NCI-H1048 (cell line): Measurements from ENCODE around the gene LPP.

Experiments used
- DNase-seq: peaks from one replicate; lab custom pipeline; 2025; lab: John Stamatoyannopoulos, UW

The LPP gene

DNA sequence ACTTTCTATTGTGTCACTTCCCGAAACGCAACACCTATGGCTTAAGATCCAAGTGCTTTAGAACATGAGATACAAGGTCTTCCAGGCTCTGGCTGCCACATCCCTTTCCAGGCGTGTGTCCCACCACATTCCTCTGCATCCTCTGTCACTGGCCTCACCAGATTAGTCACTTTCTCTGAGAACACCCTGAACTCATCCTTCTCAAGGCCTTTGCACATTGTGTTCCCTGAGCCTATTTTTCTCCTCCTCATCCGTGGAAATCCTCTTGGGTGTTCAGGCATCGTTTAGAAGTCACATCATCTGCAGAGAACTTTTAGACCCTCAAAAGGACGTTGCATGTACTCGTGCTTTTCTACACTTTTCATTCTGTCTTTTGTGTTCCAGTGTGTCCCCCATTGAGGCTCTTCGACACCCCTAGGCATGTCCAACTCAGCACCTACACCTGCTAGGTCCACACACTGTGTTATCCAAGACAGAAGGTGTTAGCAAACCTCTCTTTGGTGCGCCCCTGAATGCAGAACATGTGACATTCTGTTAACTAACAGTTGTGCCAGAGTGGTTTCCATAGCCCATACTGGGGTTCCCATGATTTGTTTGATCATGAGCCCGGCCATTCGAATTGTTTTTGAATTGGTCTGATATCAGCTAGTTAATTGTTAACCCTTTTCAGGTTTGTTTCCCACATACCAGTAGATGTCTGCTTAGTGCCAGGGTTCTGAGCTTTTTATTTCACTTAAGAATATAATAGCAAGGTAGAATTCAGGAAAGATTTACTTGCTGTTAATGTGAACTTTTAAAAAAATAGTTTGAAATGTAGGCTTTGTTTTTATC lies 67.2 kb downstream of the LPP start:
- DNase-seq, result no peak

DNA sequence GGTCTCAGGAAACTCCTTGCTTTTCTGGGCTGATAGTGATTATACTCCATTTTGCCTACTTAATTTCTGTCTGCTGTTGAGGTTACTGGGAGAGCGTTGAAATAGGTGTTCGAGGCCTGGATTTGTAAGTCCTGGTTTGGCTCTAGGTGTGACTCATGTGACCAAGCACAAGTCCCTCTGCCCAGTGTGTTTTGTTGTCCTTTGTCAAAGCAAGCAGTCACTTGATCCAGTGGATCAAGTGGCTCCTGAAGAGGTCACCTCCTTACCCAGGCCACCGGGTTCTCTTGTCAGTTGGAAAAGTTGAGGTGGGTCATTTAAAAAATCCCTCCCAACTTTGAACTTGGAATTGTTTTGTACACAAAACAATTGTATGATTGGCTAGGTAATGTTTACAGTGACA lies 70.0 kb downstream of the LPP start:
- no peak for DNase-seq

DNA sequence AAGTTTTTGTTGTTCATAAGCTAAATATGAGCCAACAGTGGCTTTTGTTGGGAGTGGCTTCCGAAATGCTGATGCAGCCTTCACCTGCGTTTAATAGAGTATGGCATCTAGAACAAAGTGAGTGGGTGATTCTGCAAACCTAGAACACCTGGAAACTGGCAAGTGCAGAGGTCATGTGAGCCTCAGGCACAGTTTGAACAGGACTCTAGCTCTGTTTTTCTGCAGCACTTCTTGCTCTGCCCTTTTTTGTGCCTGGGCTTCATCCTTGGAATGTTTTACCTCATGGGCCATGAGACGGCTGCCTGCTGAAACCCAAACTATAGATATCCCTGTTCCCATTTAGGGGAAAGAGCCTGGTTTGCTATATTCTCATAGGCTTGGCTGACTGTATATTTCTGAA lies 73.5 kb downstream of the LPP start:
- no peak for DNase-seq

DNA sequence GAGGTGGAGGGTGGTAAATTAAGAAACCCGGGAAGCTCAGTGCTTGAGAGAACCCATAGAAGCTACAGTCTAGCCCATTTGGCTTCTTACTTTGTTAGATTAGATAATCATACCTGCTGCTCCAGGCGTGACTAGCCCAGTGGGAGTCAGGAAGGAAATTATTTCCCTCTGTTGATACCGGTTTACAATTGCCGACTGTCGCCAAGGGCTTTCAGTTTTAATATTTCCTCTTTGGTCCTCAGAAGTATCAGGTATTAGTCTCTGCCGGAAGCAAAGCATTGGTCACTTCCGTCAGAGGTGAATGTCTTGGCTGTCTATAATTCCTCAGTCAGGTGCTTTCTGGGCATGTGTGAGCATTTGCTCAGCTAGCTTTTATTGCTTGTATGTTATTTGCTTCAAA lies 75.2 kb downstream of the LPP start:
- no peak for DNase-seq

DNA sequence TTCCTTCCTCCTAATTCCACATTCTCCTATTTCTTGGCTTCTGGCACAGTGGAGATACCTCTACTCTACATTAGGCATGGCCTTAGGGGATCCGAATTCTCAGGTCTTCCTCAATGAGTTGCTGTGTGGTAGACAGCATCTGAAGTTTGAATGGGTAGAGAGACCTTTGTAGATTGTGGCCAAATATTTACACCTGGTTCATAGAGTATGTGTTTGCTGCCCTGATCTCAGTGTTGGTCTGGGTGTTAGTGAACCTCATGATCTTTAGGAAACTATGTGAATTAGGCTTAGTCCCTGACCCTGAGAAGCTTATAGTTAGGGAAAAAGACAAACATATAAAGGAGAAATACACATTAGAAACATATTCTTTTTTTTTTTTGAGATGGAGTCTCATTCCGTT lies 75.8 kb downstream of the LPP start:
- DNase-seq, result no peak

DNA sequence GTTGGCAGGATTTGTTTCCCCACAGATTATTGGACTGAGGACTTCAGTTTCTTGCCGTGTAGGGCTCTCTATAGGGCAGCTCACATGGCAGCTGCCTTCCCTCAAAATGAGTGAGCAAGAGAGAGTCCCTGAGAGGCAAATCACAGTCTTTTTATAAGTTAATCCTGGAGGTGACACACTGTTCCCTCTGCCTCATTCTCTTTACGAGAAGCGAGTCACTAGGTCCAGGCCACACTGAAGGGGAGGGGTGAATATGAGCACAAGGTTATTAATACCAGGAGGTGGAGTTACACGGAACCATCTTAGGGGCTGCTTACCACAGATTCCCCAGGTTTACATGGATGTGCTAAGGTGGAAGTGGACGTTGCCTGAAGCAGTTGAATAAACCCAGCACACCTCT lies 77.0 kb downstream of the LPP start:
- DNase-seq, result no peak

DNA sequence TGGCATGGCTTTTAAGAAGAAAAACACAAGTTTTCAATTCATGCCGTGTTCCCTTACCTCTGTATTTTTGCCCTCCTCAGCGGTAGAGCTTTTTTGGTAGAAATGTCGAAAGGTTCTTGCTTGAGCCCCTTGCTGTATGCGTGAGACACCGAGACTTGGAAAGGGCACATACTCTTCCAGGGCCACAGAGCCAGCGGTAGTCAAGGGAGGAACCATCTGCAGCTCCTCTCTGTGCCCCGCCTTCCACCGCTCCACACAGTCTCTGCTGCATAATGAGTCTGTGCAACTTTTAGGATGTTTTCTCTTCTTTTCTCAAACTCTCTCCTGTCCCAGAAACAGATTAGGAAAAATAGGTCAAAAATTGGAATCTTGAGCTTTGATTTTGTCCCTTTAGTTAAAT lies 77.5 kb downstream of the LPP start:
- DNase-seq, result no peak

DNA sequence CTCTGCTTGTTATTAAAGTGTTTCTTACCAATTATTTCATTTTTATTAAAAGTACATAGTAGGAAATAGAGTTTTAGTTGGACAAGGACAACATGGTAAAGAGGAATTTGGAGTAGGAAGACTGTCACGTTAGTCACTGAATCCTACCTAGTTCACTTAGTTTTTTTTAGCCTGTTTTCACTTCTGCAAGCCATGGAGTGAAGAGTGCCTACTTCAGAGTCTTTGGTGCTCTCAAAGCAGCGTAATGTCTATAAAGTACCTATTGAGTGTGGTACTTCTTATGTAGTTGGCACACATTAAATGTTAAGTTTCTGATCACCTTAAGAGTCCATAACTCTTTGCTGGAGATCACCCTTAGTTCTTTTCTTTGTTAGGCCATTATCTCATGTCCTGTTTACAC lies 78.7 kb downstream of the LPP start:
- no peak for DNase-seq

DNA sequence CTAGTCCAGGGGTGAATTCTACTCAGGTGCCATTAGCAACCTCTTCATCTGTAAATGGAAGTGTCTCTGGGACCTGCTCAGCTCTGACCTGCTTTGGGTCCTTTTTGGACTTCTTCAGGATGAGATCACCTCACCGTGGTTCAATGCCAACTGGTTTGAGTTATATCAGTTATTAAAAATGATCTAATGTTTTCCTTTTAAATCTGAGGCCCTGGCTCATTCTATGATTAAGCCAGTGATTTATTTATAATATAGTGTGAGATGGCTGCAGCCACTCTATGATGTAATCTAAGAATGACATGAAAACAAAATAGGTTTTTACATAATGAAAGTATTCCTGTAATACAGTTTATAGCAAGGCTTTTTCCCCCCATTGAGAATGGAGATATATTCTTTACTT lies 79.4 kb downstream of the LPP start:
- DNase-seq, result no peak

DNA sequence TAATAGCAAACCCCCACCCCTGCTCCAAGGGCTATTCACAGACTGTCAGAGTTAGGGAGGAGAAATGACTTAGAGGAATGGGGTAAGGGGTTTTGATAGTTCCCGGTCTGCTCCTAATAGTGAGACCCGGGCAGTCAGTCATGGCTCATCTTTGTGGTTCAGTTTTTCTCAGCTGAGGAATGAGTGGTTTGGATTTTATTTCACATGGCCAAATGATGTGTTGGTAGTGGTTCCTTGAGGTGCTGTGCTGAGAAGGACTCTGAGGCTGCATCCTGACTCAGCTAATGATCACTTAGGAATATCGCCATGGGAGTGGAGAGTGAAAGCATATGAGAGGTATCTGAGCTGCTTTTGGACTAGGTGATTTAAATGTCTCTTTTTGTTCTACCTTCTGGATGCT lies 80.2 kb downstream of the LPP start:
- no peak for DNase-seq

DNA sequence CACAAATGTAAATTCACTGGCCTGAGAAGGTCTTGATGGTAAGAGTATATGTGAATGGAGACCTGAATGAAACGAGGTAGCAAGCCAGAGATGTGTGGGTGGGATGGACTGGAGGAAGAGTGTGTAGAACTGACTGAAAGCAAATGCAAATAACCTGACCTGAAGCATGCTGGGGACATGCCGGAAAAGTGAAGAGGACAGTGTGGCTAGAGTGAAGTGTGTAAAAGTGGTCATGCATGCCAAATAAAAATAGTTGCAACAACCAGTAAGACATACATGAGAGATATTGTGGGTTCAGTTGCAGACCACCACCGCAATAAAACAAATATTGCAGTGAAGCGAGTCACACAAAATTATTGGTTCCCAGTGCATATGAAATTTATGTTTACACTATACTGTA lies 82.3 kb downstream of the LPP start:
- DNase-seq, result no peak

DNA sequence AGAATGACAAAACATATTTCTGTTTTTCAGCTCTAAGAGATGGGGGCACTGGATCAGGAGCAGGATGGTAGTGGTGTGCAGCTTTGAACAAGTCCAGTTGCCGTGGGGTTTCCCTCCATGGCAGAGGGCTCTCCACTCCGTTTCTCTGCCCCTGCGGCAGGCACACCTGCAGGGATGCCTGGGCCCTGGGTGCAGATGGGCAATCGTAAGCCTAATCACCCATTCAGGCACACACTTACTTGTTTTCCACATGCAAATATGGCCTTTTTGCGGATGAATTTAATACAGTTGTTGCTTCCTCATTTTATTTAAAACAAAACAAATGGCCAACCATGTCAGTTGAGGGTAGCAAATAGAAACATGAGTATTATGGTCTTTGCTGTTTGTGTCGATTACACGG lies 85.1 kb downstream of the LPP start:
- peak; percentile 71 for DNase-seq

DNA sequence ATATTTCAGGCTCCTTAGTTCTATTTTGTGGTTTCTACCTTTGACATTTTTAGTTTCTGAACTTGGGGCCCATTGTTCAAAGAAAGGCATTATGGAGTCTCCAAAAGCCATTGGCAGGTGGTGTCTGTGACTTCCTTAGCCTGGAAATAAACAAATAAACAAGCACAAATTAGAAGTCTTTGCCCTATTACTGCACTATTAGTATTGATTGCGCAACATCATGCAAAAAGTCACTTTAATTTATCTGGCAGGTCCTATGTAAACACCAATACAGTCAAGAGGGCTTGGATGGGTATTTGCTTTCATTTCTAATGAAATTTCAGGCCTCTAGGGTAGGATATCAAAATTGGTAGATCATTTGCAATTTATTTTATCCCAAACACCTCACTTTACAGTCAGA lies 85.6 kb downstream of the LPP start:
- no peak for DNase-seq

DNA sequence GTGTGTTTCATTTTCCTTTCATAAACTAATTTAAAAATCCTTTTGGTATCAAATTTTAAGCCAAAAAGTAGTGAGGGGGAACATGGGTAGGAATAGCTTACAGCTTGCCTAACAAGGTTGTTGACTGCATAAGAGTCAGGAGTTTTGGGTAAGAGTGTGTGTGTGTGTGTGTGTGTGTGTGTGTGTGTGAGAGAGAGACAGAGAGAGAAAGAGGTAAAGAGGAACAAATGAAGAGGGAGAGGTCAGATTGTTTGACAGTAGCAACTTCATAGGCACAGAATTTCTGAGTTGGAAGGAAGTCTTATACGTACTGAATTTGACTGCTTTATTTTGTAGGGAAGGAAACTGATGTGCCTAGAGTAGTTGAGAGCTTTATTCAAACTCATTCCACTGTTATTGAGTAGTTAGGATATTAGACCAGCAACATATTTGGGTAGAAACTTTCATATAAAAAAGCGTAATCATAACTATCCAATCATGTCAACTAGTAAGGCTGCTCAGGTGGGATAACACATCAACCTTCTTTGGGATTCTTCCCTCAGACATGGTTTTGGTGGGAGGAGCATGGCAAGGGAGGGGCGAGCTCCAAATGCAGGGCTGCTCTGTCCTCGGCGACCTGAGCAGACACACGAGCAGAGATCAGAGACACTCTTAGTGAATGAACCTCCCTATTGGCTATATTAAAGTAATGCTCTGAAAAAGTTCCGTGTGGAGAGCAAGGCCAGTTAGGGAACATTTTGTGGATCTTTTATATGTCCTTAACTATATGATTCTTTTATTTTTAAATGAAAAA lies 86.4 kb downstream of the LPP start:
- no peak for DNase-seq

DNA sequence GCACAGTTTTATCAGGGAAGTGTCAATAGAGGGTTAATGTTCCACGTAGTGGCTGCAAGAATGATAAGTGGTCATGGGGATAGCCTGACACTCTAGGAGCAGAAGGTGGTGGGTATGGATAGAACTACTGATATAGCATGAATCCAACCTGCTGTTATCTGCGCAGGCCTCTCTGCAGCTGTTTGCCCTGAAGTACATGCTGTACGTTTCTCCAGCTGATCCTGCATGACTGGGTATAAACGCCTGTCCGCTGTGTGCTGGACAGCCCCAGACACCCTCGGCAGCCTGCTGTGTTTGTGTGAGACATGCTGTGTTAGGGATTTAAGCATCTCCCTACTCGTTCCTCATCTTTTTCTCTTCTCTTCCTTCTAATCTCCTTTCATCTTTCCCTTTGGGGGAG lies 87.1 kb downstream of the LPP start:
- DNase-seq, result no peak

DNA sequence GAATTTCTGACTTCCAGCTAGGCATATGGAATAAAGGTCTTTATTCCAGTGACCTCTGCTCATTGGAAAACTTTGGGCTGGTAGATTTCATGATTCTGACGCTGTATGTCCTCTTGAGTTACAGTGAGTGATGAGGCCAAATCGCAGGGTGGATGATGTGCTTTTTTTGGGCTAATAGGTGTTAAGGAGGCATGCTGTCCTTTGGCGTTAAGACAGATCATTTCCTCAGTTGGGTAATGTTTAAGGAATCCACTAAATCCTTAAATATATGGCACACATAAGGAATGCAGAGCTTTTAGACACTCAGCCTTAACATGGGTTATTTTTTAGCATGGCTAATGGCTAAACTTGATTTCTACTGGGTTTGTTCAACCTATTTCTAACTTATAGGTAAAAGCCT lies 87.9 kb downstream of the LPP start:
- no peak for DNase-seq

DNA sequence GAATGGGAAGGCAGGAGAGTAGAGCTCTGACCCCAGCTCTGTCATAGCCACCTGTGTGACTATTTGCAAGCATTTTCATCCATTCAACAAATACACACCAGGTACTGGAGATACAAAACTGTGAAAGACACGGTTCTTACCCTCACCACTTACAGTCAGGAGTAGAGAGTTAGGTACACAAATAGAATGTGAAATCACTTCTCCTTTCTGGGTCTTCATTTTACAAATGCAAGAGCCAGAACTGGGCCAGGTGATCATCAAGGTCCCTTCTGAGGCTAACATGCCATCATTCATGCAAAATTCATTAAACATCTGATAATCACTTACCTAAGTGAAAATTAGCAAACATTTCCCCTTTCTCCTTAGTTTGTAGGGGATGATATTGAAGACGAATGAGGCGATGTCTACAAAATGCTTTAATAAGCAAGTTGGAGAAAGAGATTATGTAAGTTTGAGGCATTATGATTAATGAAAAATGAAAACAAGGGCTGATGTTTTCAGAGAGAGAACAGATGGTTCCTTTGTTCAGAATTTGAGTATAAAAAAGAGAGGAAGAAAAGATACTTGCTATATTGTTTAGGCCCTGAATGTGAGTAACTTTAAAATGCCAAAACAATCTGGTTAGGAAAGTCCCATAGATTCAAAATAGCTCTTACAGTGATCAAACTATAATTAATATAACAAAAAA lies 88.6 kb downstream of the LPP start:
- no peak for DNase-seq

DNA sequence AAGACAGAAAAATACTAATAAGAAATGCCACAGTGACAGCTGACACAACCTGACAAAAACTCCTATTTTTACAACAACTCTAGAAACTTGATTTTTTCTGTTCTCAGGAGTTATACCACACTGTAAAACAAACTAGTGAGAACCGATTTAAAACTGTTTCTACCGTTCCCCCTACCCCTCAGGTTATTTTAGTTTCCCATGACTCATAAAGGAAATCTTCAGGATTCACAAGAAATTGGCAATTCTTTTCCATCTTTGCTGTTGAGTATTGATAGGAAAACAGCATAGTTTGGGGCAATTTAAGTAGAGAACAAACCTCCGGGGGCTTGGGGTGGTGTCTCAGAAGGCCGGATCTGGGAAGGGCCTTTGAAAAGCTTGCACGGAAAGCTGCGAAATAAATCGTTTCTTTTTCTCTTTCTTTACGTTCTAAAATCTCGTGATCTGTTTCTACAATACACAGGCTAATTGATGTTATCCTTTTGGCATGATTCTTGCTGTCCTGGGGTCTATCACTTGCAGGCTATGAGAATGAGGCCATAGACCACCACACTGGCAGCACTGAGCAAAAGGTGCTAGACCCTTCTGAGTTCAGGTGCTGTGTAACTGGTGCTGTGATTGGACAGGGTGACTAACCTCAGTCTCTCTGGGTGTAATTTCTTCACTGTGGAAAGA lies 89.3 kb downstream of the LPP start:
- no peak for DNase-seq

DNA sequence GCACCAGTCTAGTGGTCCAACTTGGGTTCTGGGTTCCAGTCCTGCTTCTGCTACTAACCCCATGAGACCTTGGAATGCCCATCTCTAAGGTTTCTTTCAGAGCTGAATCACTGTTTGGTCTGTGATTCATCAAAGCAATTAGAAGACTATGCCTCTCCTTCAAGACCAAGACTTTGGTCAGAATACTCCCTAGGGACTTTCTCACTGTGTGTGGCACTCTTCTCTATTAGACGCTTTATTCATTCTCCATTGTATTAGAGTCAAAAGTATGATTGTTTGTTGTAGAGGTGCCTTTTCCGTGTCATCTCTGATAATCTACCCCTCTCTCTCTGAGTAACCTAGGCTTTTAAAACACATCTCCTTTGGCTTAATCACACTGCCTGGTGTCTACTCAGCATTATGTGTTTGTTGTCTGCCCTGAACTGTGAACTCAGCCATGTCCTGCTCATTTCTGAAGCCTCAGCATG lies 90.5 kb downstream of the LPP start:
- no peak for DNase-seq

DNA sequence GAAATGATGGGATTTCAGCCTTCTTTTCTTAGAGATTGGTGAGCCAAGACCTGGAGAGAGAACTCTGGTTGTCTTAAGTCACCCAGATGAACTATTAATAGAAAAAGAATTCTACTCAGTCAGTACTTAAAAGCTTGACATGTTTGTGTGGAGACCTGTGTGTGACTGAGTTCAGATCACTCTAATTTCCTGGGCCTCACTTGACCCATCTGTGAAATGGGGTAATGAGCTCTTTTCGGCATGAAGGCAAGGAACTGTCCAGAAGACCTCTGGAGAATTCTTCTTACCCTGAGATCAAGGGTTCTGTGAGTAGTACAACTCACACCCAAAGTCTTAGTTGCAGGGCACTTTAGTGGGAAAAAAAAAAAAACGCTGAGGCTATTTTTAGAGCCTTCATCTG lies 92.9 kb downstream of the LPP start:
- no peak for DNase-seq

DNA sequence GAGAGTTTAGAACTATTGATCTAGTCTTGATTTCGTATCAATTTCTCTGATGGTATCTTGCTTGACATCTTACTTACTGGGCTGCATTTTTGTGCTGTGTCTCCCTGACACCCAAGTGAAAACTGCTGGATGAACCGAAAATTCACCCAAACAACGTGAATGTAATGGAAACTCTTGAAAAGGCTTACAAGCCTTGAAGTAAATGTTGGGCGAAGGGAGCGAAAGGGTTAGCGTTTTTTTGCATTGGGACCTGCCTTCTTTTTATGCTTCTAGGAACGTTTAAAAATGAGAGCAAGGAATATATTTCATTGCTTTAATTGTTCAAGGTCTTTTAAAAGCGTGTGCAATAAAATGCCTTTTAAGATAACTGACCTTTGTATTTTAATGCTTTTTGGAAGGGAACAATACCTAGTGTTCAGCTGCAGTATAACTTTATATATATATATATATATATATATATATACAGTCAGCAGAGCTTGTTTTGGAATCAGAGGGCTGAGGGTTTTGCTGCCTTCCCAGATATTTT lies 94.1 kb downstream of the LPP start:
- DNase-seq, result no peak

DNA sequence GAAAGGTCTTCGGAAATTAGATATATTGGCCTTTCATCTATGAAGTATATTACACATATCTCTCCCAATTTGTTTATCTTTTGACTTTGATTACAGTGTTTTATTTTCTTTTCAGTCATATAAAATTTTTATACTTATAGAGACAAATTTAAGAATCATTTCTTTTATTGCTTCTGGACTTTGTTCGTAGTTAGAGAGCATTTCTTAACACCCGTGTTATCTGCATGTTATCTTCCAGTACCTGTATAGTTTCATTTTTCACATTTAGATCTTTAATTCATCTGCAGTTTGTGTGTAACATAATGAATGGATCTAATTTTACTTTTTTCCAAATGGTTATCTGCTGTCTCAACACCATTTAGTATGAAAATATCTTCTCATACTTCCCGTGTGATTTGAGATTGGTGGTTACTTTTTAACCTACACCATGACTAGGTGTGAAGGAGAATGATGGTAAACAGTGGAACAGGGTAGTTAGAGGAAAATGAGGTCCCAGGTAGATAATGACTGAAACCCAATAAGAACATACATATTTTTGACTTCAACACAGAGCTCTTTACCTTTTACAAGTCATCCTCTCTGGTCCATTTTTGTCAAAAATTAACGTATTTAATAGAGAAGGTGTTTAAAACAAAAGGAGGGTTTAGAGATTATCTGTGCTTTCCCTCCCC lies 99.3 kb downstream of the LPP start:
- no peak for DNase-seq
